22Rv1 (cell line): ENCODE results near the gene ALS2.

Experiments used
- ZFX ChIP-seq: fragments of 450-650 bp; IDR thresholded peaks from 2 replicates; pipeline ENCODE4 v1.6.1; 2017; ENCODE audit warnings: antibody characterized with exemption, borderline replicate concordance
- TF ChIP-seq, protein P1 (sequence below): fragments of 450-650 bp; IDR thresholded peaks from 2 replicates; pipeline ENCODE4 v1.5.1; 2017; ENCODE audit warnings: mild to moderate bottlenecking

- TF ChIP-seq, protein P1, sequence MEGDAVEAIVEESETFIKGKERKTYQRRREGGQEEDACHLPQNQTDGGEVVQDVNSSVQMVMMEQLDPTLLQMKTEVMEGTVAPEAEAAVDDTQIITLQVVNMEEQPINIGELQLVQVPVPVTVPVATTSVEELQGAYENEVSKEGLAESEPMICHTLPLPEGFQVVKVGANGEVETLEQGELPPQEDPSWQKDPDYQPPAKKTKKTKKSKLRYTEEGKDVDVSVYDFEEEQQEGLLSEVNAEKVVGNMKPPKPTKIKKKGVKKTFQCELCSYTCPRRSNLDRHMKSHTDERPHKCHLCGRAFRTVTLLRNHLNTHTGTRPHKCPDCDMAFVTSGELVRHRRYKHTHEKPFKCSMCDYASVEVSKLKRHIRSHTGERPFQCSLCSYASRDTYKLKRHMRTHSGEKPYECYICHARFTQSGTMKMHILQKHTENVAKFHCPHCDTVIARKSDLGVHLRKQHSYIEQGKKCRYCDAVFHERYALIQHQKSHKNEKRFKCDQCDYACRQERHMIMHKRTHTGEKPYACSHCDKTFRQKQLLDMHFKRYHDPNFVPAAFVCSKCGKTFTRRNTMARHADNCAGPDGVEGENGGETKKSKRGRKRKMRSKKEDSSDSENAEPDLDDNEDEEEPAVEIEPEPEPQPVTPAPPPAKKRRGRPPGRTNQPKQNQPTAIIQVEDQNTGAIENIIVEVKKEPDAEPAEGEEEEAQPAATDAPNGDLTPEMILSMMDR: no peak
- no peak for TF ChIP-seq ZFX
These were observed 3.8 kb upstream of the ALS2 start for GRCh38 chr2:201784563-201784962.
